NCI-H345 treated with DMSO at 0.1 percent for 48 hours (cell line): Measurements from ENCODE around the gene PNPLA1.

Experiments
- DNase-seq: peaks from one replicate; lab custom pipeline; 2025; ENCODE audit not compliant: unreplicated experiment; lab: John Stamatoyannopoulos, UW

The PNPLA1 gene

DNA sequence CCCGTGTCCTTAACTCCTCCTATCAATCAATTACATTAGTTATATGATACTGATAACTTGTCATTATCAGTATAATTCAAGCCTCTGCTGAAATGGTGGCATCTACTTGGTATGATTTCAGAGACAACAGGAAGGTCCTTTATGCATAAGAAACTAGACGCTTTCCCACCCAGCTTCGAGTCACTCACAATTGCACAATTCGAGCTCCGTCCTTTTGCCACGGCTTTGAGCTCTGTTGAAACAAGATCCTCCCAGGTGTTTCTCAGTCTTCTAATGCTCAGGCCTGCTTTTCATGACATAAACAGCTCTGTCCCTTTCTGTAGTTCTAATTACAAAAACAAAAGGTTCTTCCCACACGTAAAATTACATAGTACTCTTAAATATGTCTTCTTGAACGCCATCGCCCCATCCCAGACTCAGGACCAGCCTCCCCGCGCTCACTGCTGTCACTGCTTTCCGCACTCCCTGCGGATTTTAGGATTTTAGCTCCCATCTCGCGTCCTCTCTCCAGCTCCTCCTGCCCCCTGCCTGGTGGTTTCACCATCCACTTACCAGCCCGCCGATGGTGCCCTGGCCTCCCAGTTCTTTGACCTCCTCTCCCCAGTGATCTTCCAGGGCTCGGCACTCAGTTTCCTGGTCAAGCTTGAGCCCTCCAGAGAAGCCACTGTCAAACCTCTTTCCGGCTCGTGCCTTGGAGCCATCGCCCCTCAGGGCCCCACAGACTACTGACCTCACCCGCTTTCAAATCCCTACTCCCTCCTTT is 23.2 kb upstream of the PNPLA1 start:
- no peak for DNase-seq

DNA sequence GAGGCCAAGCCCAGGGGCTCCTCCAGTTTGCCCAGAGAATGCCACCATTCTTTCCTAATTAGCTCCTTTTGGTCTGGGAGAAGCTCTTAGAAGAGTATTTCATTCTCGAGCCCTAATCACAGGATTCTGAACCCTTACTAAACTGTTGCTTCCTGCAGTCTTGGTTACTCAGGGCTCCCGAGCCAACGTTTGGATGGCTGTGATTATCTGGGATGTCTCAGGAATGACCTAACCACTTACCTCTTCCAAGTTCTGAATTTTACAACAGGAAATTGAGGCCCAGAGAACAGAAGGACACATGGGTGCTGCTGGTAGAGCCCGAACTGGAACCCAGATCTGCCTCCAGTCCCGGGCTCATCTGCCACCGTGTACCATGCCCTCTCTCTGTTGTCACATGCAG is 22.2 kb upstream of the PNPLA1 start:
- no peak for DNase-seq

DNA sequence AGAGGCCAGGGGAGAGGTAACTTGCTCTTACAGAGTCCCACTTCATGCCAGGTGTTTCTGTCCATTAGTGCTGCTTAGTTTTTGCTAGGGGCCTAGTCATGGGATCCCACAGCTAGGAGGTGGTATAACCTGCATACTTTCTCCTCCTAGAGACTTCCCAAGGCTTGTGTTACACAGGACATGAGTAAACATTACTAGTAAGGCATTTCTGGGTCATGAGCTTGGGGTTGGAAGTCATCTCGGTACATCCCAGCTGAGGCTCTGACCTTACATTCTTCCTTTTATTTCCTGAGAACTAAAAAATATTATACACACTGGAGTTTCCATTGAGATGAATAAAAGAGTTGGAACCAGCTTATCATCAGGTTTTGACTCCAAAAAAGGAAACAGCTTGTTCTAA is 20.9 kb upstream of the PNPLA1 start:
- DNase-seq: no peak

- DNase-seq: no peak
Measured at GRCh38 chr6:36249536-36249935, 20.3 kb upstream of the PNPLA1 start.

DNA sequence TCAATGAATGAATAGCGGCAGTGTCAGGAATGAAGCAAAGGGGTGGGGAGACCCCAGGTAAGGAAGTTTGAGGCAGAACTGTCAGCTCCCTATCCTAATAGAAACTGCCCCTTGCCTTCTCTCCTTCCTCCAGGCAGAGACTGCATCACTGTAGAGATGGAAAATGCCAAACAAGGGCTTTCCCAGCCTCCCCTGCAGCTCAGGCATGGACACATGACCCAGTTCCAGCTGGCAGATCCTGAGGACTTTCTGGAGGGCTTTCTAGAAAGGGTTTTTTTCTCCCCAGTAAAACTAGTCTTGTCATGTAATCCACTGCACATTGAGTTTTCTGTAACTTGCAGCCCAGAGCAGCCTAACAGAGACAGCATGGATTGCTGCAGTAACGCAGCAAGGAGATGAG is 17.9 kb upstream of the PNPLA1 start:
- DNase-seq: no peak

GRCh38 chr6:36263390-36264000 is 6.4 kb upstream of the PNPLA1 start:
- DNase-seq: no peak

GRCh38 chr6:36265744-36266143 is 4.1 kb upstream of the PNPLA1 start:
- no peak for DNase-seq

- DNase-seq: no peak
Measured at GRCh38 chr6:36266913-36267644, 2.8 kb upstream of the PNPLA1 start.

- DNase-seq: no peak
Measured at GRCh38 chr6:36267731-36268477, 2.0 kb upstream of the PNPLA1 start.

DNA sequence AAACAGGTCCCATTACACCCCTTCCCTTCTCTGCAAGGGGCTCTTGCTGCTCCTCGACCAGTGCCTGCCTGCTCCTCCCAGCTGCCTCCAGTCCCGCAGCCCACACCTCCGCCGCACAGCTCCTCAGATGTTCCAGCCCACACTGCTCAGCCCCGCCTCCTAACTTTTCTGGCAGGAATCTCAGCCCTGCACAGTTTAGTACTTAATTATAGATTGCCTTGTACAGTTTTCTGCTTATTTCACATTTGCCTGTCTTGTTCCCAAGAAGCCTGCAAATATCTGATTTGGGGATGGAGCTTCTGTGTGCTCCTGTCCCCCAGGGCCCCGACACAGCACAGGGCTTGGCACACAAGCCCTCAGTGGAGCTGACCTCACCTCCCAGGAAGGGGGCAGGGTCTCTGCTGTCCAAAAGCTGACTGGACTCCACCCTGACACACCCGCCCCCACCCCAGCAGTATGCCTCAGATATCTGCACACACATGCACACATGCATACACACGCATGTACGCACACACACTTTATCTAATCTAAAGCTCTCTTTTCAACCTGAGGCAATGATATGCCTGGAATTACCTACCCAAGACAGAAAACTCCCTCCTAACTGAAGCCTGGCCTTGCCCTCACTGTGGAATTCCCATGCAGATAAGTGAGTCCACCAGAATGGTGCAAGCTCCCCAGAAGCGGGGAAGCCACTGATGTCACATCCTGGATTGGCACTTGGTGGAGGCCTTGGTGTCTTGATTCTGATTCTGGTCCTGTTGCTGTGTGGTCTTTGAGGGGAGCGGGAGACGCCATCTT is 1.2 kb upstream of the PNPLA1 start:
- DNase-seq: no peak

- DNase-seq: no peak
Measured at GRCh38 chr6:36272234-36272633, 2.4 kb downstream of the PNPLA1 start.

- DNase-seq: no peak
Measured at GRCh38 chr6:36273067-36273466, 3.2 kb downstream of the PNPLA1 start.

DNA sequence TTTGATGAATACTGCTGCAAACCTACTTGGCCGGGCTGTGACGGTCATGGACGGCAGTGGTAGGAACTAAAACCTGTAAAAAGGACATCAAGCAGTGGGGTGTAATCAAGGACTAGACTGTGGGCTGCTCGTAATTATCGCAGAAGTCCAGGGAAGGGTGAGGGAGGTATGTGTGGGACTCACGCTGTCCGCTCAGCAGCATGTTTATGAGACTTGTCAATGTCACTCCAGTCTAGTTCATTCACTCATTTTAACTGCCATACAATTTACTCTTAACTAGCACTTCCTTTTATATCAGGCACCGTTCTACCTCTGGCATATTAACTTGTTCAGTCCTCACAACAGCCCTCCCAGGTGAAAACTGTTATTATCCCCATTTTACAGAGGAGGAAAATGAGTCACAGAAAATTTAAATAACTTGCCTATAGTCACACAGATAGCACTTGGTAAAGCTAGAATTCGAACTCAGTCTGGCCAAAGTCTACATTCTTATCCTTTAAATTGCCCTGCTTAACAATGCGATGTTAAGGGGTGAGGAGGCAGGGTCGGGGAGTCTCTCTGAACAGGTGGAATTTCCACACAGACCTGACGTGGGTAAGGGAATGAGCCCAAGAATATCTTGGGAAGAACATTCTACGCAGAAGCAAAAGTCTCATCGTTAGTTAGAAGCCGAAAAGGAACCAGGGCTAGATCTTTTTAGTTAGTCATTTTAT is 4.1 kb downstream of the PNPLA1 start:
- no peak for DNase-seq

DNA sequence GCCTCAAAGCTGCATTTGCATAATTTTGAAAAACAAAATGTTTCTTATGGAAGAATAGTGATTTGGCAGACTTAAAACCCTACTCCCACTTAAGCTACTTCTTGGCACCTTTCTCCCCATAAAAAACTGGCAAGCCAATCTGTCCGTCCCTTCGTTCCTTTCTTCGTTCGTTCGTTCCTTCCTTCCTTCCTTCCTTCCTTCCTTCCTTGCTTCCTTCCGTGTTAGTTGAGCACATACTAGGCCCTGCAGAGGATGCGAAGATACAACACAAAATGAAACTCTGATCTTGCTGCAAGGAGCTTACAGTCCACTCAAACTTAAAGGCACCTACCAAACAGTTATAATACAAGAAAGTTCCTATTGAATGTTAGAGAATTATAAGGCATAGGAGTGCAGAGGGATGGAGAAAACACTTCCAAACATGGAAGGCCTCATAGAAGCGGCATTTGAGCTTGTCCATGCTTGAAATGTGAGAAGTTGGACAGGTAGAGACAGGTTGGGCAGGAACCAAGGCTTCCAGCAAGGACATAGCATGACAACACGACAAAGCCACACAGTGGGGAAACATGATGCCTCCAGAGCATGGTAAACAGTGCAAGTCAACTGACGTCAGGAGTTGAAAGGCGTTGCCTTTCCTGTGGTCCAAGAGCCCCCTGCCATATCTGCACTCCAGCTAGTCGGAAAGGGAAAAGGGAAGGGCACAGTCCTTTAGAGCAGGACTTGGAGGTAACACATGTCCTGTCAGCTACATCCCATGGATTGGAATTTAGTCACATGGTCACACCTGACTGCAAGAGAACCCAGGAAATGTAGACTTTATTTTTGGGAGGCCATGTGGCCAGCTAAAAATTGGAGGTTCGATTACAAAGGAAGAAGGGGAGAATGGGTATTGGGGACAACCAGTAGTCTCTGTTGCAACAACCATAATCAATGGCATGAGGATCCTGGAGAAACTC is 7.0 kb downstream of the PNPLA1 start:
- DNase-seq: no peak

DNA sequence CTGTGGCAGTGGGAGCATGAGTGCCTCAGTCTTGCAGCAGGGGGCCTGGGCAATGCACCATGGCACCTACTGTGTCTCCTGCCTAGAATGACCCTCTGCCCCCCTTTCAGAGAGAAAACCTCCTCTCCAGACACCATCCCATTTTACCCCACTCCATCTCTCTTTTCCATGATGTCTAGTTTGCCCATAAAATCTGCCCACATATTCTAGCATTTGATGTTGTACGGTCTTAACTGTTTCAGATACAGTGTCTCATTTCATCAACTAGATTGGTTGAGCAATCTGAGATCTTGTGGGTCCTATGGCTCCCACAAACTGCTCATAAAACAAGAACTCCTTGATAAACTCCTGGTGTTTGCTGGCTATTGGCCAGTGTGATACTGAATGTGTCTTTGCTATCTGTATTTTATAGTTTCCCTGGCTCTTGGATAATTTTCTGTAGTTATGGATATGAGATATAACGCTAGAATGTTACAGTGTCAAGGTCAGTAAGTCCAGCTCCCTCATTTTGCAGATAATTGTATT is 8.1 kb downstream of the PNPLA1 start:
- no peak for DNase-seq

- no peak for DNase-seq
Measured at GRCh38 chr6:36280467-36280866, 10.6 kb downstream of the PNPLA1 start.

DNA sequence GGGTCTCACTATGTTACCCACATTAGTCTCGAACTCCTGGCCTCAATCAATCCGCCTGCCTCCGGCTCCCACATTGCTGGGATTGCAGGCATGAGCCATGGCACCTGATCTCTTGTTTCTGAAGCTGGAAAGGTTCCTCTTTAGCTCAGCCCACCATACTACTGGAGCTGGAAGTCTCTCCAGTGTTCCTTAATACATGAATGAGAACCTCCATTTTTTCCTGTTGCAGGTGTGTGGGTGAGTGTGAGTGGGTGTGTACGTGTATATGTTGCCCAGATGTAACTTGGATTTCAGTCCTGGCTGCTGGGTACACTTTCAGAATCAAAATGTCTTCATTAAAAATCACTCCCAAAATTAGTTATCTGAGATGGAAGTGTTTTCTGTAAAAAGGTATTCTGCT is 11.1 kb downstream of the PNPLA1 start:
- DNase-seq: no peak

- DNase-seq: no peak
Measured at GRCh38 chr6:36283608-36284007, 13.7 kb downstream of the PNPLA1 start.

- DNase-seq: no peak
Measured at GRCh38 chr6:36284359-36284758, 14.5 kb downstream of the PNPLA1 start.
